Testis (tissue), 3 donors: ENCODE data around the gene SHTN1. TPM values are rescaled to one million over a fixed set of nuclear protein-coding genes. Genes with fewer than 3 reads are reported as not detected.
A peak's percentile ranks its signal among the peaks of the same experiment; 100 is the strongest.

Source experiments
- DNase-seq: peaks from one replicate; pipeline ENCODE4 v3.0.0-alpha.2; 2019
- H3K27ac ChIP-seq, 2 donors: fragments of 200-600 bp; sonication (generic); one replicate each; pipeline ENCODE4 v1.5.1; 2019
- H3K27me3 ChIP-seq: fragments of 200-600 bp; sonication (generic); one replicate; pipeline ENCODE4 v1.5.1; 2019
- H3K36me3 ChIP-seq: fragments of 200-600 bp; sonication (generic); one replicate; pipeline ENCODE4 v1.5.1; 2017; ENCODE audit warnings: low read depth; ENCODE audit errors: missing control alignments
- H3K4me1 ChIP-seq: fragments of 200-600 bp; sonication (generic); one replicate; pipeline ENCODE4 v1.5.1; 2019
- H3K4me3 ChIP-seq, 2 donors: fragments of 200-600 bp; sonication (generic); one replicate each; pipeline ENCODE4 v1.5.1; 2017 to 2019
- H3K9me3 ChIP-seq: fragments of 200-600 bp; sonication (generic); one replicate; pipeline ENCODE4 v1.5.1; 2017
- POLR2A ChIP-seq: fragments of 450-650 bp; IDR thresholded peaks from one replicate; pipeline ENCODE4 v1.6.1; 2017; ENCODE audit warnings: antibody characterized with exemption, mild to moderate bottlenecking, moderate library complexity
- WGBS, 2 donors: methylation state at CpG; one replicate each; pipeline ENCODE4 v1.1.5; 2018; 5-methylcytosine and 5-hydroxymethylcytosine counted together
- intact Hi-C: fragments of 100-400 bp; cut with DNase I; formaldehyde crosslinking; loops from one replicate; pipeline ENCODE4 v1.15.1; 2023; ENCODE audit warnings: low total_unique reads
- polyA plus RNA-seq: library from polyadenylated mRNA; stranded (reverse); fragments of 350-450 nt; fragmentation: Illumina TruSeq; extraction: RNeasy Lipid Tissue Mini Kit (QIAGEN cat#74804); gene quantifications from one replicate; pipeline ENCODE4 v1.2.3, GENCODE V29; 2014; ENCODE audit warnings: low read depth, low replicate concordance; ENCODE audit not compliant: insufficient read depth
- total RNA-seq, 2 donors: library from RNA; depleted of rRNA; stranded (reverse); fragments of >200 nt; gene quantifications; one replicate each; pipeline ENCODE4 v1.2.3, GENCODE V29; 2016
- TF ChIP-seq, protein P1 (sequence below), 3 experiments: fragments of 450-650 bp in 2 of 3; fragments of 200-600 bp in 1 of 3; sonication (generic) in 1 of 3; IDR thresholded peaks; one replicate each; pipeline ENCODE4 v1.5.1; 2016 to 2019; ENCODE audit warnings: antibody characterized with exemption in 3 of 3, mild to moderate bottlenecking in 2 of 3, moderate library complexity in 1 of 3

SHTN1 gene
- total and polyA plus RNA-seq, 3 donors from 2014 or later: 21.9 to 77.3 (median 71.0) TPM

DNA sequence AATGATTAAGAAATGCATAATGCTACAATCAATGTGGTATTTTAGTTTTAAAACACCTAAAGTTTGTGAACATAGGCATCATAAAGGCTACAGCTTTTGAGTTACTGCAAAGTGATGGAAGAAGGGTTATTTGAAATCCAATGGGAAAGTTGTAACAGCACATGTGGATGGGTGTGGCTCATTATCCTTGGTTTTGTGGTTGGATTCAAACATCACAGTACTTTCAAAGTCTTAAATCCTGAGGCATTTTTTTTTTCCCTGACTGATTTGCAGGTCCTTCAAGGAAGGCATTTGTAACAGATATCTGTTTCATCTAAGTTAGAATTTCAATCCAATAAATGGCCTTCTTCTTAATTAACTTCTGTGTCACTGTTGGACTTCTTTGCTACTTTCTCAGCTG lies 9.8 kb upstream of the SHTN1 start:
- no peak overlapping the region for H3K4me3 ChIP-seq
- no peak for TF ChIP-seq POLR2A
- TF ChIP-seq, protein P1, sequence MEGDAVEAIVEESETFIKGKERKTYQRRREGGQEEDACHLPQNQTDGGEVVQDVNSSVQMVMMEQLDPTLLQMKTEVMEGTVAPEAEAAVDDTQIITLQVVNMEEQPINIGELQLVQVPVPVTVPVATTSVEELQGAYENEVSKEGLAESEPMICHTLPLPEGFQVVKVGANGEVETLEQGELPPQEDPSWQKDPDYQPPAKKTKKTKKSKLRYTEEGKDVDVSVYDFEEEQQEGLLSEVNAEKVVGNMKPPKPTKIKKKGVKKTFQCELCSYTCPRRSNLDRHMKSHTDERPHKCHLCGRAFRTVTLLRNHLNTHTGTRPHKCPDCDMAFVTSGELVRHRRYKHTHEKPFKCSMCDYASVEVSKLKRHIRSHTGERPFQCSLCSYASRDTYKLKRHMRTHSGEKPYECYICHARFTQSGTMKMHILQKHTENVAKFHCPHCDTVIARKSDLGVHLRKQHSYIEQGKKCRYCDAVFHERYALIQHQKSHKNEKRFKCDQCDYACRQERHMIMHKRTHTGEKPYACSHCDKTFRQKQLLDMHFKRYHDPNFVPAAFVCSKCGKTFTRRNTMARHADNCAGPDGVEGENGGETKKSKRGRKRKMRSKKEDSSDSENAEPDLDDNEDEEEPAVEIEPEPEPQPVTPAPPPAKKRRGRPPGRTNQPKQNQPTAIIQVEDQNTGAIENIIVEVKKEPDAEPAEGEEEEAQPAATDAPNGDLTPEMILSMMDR (IDR thresholded peaks at IDR 0.05): no peak
- no peaks in the 10 kb centered on the region for H3K27me3 ChIP-seq
- no peak for DNase-seq
- no peaks in the 10 kb centered on the region for H3K36me3 ChIP-seq
- no peak overlapping the region for H3K27ac ChIP-seq
- intact Hi-C loops: no loop called here
- H3K4me1 ChIP-seq: no peaks in the 10 kb centered on the region
- no peaks in the 10 kb centered on the region for H3K9me3 ChIP-seq

DNA sequence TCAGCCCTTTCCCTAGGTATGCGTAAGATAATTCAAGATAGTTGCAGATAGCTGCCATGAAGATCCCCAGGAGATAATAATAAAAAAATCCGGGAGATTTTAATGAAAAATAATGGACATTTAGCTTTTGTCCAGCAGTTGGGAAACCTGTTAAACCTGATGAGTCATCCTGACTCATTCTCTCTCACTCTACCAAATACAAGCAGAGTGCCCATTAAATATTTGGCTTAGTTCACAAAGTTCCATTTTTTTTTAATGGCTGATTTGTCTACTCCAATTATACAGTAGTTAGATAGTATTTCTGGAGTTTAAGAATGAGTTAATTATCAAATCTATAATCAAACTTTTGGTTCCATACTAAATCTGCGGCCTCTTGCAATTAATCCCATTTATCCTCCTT lies 2.1 kb upstream of the SHTN1 start:
- no peak overlapping the region for H3K27ac ChIP-seq
- TF ChIP-seq, protein P1 (IDR thresholded peaks at IDR 0.05): no peak
- no peak for TF ChIP-seq POLR2A
- no peak for DNase-seq
- no peak overlapping the region for H3K4me3 ChIP-seq
- no peaks in the 10 kb centered on the region for H3K9me3 ChIP-seq
- WGBS, 2 donors: 87 to 94% methylated on average over 3 of the region's 3 CpGs
- no peaks in the 10 kb centered on the region for H3K4me1 ChIP-seq
- no peaks in the 10 kb centered on the region for H3K27me3 ChIP-seq
- intact Hi-C loops: no loop called here
- H3K36me3 ChIP-seq: no peaks in the 10 kb centered on the region

DNA sequence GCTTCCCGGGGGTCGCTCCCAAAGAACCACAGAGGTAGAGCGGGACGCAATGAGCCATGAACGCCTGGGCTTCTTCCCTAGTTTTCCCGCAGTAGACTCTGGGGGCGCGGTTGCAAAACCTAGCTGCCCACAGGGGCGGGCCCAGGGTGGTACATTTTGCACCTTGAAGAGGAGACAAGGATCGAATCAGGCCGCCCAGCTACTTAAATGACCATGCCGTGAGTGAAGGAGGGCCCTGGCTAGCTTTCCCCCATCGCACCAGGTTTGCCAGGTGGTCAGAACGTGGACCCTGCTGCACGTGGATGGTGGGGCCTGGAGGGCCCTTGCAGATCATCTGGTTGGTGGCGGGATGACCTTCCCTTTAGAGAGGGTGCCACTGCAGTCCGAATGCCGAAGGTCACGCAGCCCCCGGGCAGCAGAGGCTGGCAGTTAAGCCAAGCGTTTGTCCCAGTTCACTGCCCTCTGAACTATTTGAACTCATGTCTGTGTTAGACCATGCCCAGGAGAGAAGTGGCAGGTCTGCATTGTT lies 604 bp upstream of the SHTN1 start:
- Histone ChIP-seq H3K4me1 (no peaks in the 10 kb centered on the region), H3K27ac (peak overlapping the region; percentile 60 to 84), H3K27me3 (no peaks in the 10 kb centered on the region), H3K36me3 (no peaks in the 10 kb centered on the region), H3K9me3 (no peaks in the 10 kb centered on the region), H3K4me3 (peak overlapping the region; percentile 74 to 78)
- intact Hi-C loops: no loop called here
- 7 to 13% methylated on average over 11 to 21 of the region's 21 CpGs for WGBS, 2 donors
- peak; percentile 52 for DNase-seq
- TF ChIP-seq, protein P1 (IDR thresholded peaks at IDR 0.05): no peak
- TF ChIP-seq POLR2A: no peak

DNA sequence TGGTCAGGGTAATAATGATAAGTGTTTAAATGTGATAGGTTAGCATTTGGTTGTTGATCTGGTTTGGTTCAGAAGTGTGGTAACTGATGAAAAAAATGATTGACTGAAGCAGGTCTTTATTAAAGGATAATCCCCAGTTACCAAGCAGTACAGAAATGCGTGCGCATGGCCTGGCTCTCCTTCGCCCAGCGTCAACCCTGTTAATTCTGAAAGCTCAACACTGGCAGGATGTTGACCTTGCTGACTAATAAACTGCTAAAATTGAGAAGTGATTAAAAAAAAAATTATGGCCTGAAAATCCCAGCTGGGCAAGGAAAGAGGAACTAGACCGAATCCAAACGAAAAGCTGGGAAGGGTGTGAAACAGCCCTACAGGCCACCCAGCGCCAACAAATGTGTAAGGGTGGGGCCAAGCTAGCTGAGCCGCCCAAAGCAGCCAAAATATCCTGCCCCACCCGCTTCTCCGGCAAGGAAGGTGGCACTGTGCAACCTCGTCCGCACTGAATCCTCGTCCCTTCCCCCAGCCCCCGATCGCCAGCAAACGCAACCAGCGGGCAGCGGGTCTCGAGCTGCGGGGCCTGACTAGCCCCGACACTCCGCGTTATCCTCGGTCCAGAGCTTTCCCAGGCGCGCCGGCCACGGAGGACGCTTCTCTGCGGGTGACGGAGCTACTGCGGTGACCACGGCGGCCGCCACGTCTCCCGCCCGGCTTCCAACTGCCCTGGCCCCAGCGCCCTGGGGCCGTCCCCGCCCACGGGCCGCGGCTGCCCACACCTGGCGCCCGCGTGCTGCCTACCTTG lies 561 bp downstream of the SHTN1 start:
- 5 to 9% methylated on average over 26 to 45 of the region's 47 CpGs for WGBS, 2 donors
- intact Hi-C loops: no loop called here
- DNase-seq: peak; percentile 71
- Histone ChIP-seq H3K4me1 (no peaks in the 10 kb centered on the region), H3K27ac (peak overlapping the region; percentile 60 to 84), H3K36me3 (no peaks in the 10 kb centered on the region), H3K27me3 (no peaks in the 10 kb centered on the region), H3K9me3 (no peaks in the 10 kb centered on the region), H3K4me3 (peak overlapping the region; percentile 74 to 78)
- no peak for TF ChIP-seq POLR2A
- TF ChIP-seq, protein P1 (IDR thresholded peaks at IDR 0.05): no peak
